HG03565 (cell line): Measurements from ENCODE around the gene GPC4.

Source experiments
- ATAC-seq: cut with Tn5 transposase; IDR thresholded peaks from one replicate; pipeline ENCODE4 v1.9.1; 2021; ENCODE audit warnings: mild to moderate bottlenecking, moderate library complexity; ENCODE audit not compliant: unreplicated experiment

GPC4 gene

GRCh38 chrX:133415276-133416105 lies at the start of gene GPC4:
Gene GPC4 (minus strand): TSS chrX:133415489. CDS start chrX:133414965, 524 bp downstream.
- no peak for ATAC-seq

GRCh38 chrX:133461231-133461630 lies 45.9 kb upstream of the GPC4 start:
- ATAC-seq = no peak

DNA sequence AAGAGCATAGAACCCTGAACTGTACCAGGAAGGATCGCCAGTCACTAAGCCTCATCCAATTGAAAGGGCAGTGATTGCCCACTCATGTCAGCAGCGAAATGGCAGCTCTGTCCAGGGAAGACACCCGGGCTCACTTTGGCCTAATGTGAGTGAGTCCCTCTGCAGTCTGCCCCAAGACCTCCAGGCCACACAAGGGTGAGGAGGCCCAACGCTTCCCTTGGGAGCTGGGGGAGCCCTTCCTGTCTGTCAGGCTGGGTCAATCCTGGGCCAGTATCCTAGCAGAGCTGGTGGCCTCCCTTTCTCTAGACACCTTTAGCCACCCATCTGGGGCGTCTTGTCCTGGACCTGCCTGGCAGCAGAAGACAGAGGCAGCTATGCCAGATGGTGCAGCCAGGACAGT lies 39.6 kb upstream of the GPC4 start:
- no peak for ATAC-seq

DNA sequence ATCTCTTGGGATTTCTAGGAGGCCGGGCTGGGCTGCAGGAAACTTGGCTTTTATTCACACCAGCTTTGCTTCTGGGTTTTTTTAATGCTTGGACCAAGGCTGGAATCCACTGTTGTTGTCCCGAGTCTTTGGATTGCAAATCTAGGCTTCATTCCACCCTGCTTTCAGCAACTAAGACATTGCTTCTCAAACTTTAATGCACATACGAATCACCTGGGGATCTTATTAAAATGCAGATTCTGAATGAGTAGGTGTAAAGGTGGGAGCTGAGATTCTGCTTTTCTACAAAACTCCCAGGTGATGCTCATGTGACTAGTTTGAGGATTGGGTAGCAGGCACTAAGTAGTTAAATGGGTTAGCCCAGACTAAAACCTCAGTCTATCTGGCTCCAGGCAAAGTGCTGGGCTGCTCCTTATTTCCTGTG lies 39.2 kb upstream of the GPC4 start:
- ATAC-seq = no peak

- no peak for ATAC-seq
These were observed 33.3 kb upstream of the GPC4 start for GRCh38 chrX:133448512-133449076.

DNA sequence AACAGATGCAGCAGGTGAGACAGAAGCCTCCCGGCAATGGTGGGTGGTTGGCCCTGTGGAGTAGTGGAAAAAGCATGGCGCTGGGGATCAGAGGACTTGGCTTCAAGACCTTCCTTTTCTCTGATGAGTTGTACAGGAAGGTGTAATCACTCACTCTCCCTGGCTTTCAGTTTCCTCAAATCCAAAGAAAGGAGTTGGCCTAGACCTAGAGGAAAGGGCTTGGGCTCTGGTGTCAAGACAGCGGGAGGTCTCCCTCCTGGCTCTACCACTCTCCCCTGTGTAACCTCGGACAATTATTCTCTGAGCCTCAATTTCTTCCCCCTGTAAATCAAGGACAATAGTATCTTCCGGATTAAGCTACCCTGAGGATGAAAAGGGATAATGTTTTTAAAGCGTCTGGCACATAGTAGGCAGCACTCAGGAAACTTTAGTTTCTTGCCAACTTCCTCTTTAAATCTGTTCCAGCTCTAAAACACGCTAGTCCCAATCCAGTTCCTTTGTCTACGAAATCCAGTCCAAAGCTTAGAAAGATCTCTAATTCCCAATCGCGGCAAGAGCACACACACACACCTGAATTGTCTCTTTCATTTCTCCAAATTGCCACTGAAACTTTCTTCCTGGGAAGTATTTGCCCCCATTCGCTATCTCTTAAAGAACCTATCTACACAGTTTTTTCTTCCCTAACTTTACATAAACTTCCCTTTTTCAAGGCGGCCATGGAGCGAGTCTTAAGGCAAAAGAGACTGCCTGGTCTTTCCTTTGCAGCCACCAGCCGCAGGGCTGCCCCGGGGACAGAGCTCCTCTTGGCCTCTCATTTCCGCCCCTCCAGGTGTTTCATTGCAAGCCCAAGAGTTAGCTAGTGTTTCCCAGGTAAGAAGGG lies 29.9 kb upstream of the GPC4 start:
- no peak for ATAC-seq

GRCh38 chrX:133444196-133444595 lies 28.9 kb upstream of the GPC4 start:
- no peak for ATAC-seq

DNA sequence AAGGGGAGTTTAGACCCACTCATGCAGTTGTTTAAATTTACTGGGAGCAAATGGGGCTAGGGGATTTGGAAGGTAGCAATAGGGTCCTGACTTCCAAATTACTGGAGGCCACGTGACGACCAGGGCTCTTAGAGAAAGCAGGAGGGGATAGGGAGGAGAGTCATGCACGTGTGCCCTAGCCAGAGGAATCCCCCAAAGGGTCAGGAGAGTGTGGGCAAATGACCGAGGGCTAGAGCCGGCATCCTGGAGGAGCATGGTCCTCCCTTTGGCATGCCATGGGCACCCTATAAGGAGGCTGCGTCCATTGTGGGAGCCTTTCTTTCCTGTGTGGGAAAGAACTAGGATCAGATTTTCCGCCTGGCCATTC lies 25.5 kb upstream of the GPC4 start:
- ATAC-seq = no peak

- no peak for ATAC-seq
These were observed 24.9 kb upstream of the GPC4 start for GRCh38 chrX:133440081-133440796.

- no peak for ATAC-seq
These were observed 22.5 kb upstream of the GPC4 start for GRCh38 chrX:133437766-133438165.

DNA sequence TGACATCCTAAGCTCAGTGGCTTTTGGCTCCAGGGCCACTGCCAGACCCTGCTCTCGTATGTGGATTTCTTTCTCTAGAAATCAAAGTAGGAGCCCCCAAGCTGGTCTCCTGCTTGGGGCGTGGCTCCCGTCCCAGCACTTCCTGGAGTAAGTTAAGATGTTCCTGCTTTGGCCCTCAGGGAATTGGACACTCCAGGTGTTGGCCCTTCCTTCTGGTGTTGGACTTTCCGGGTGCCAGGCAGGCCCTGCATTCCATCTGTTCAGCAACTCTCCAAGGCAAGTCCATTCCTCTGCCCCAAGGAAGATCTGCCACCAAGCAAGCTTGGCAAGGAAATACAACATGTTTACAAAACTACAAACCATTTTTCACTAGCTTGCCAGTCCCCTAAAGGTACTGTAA lies 22.1 kb upstream of the GPC4 start:
- ATAC-seq = no peak

GRCh38 chrX:133435544-133436124 lies 20.3 kb upstream of the GPC4 start:
- ATAC-seq = no peak

DNA sequence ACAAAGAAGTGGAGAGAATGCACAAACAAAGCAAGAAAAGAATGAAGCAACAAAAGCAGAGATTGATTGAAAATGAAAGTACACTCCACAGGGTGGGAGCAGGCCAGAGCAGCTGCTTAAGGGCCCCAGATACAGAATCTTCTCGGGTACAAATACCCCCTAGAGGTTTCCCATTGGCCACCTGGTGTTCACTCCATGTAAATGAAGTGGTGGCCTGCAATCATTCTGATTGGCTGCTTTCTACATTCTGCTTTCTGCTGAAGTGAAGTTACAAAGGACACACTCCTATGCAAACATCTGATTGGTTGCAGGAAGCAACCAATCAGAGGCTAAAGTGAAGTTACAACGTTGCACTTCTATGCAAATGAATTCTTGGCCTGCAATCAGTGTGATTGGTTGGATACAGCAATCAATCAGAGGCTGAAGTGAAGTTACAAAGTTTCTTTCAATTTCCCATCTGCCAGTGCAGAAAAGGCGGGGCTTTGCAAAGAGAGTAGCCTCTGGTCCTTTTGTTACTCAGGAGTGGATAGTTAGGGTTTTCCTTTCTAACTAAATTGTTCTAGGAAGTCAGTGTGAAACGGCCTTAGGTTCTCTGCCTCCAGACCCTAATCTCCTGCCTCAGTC lies 19.0 kb upstream of the GPC4 start:
- no peak for ATAC-seq

GRCh38 chrX:133419911-133420310 lies 4.6 kb upstream of the GPC4 start:
- ATAC-seq = no peak

DNA sequence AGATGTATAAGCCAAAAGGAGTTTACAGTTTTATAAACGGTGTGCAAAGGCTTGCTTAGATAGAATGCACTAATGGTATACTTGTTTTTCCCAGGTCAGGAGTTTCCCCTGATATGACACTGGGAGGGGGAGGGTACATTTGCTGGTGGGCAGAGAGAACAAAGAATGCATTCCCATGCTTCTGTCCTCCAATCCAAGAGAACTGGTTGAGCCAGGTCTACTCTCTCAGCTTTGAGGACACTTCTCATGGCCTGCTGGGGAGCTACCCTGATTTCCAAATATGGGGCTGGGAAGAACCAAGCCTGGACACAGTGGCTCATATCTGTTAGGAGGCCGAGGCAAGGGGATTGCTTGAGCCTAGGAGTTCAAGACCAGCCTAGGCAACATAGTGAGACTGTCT lies 3.3 kb upstream of the GPC4 start:
- ATAC-seq = no peak

GRCh38 chrX:133417364-133417763 lies 2.1 kb upstream of the GPC4 start:
- ATAC-seq = no peak

GRCh38 chrX:133414406-133415275 lies 648 bp downstream of the GPC4 start:
- ATAC-seq = no peak

DNA sequence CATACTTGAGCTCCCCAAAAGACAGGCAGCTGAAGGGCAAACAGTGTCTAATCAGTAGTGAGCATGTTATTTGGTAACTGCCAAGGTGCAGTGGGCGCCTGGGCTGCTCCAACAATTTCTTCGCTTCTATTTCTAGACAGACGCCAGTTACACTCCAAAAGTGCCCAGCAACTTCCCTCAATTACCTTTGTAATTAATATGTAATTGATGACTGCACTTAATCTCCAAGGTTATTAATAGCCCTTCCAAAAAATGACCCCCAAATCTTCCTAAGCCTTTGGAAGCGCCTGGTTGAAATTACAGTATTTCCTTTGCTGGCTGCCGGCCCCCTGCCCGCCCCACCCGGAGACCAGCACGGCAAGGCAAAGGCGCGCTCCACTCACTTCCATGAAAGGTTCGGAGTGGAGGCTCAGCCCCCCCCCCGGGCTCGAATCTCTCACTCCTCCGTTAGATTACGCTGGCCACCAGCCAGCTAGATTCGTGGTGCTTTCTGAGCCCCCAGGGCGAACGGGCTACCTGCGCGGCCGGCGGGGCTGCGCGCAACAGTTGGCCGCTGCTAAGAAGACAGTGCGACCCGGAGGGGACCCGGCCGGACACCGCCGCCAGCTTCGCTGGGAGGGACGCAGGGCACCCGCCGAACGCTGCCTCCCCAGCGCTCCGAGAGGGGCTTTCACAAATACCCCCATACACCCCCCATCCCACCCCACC lies 1.9 kb downstream of the GPC4 start:
- no peak for ATAC-seq

DNA sequence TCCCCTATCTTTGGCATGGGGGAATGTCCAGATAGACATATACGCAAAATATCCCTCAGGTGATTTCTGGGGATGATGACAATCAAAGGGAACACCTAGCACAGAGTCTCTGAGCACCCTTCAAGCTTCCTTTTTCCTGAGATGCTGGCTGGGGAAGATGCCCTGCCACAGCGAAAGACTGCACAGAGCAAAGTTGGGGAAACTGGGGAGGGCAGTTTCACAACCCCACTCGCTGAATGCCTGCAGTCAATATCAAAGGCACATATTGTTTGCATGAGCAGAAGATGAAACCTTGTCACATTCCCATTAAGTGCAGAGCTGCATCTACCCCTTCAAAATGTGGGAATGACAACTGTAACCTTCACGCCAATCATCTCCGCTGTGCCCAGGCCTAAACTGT lies 2.6 kb downstream of the GPC4 start:
- no peak for ATAC-seq
